HL-60 (cell line): Measurements from ENCODE around the gene LIN54.

Experiments used
- GABPA ChIP-seq: IDR thresholded peaks from 2 replicates; pipeline ENCODE4 v1.6.1; 2012; ENCODE audit warnings: low read depth
- POLR2AphosphoS5 ChIP-seq: IDR thresholded peaks from 2 replicates; pipeline ENCODE4 v1.6.1; 2012; ENCODE audit warnings: low read depth
- REST ChIP-seq: IDR thresholded peaks from 2 replicates; pipeline ENCODE4 v1.6.1; 2012; ENCODE audit warnings: low read depth; ENCODE audit not compliant: insufficient replicate concordance
- SPI1 ChIP-seq: IDR thresholded peaks from 2 replicates; pipeline ENCODE4 v1.6.1; 2012; ENCODE audit warnings: low read depth, mild to moderate bottlenecking, borderline replicate concordance
- TF ChIP-seq, protein P1 (sequence below): IDR thresholded peaks from one replicate; pipeline ENCODE4 v1.5.1; 2011; ENCODE audit warnings: low read length, control low read depth, inconsistent platforms; ENCODE audit not compliant: insufficient read depth

- TF ChIP-seq, protein P1, sequence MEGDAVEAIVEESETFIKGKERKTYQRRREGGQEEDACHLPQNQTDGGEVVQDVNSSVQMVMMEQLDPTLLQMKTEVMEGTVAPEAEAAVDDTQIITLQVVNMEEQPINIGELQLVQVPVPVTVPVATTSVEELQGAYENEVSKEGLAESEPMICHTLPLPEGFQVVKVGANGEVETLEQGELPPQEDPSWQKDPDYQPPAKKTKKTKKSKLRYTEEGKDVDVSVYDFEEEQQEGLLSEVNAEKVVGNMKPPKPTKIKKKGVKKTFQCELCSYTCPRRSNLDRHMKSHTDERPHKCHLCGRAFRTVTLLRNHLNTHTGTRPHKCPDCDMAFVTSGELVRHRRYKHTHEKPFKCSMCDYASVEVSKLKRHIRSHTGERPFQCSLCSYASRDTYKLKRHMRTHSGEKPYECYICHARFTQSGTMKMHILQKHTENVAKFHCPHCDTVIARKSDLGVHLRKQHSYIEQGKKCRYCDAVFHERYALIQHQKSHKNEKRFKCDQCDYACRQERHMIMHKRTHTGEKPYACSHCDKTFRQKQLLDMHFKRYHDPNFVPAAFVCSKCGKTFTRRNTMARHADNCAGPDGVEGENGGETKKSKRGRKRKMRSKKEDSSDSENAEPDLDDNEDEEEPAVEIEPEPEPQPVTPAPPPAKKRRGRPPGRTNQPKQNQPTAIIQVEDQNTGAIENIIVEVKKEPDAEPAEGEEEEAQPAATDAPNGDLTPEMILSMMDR = no peak
- TF ChIP-seq REST (no peak), GABPA (no peak), SPI1 (no peak), POLR2AphosphoS5 (no peak)
Measured at GRCh38 chr4:83040269-83040668, 29.6 kb upstream of the LIN54 start.
